Measurements from ENCODE around the gene PIH1D2. TPM values are rescaled to one million over a fixed set of nuclear protein-coding genes. Genes with fewer than 3 reads are reported as not detected.
"Not testable (repeated sequence)": the region's sequence is repeated elsewhere in the genome, so short reads cannot be mapped to it uniquely, and the experiment has no call there.

The PIH1D2 gene
- total RNA-seq, 1 donor from 2014 or later: 0.59 TPM

GRCh38 chr11:112058103-112058502 is 15.7 kb downstream of the PIH1D2 start:
- intact Hi-C loops (cut with micrococcal nuclease): loop anchor here (5.0 kb wide), 1 partner anchor 36 kb away; no protein-coding TSS in a partner anchor

- intact Hi-C loops (cut with micrococcal nuclease): loop anchor here (2.0 to 5.0 kb wide), 2 partner anchors 14 to 35 kb away; no protein-coding TSS in a partner anchor
Measured at GRCh38 chr11:112057170-112057569, 16.6 kb downstream of the PIH1D2 start.

- intact Hi-C loops (cut with micrococcal nuclease): no loop called here
Measured at GRCh38 chr11:112051768-112052167, 22.0 kb downstream of the PIH1D2 start.

GRCh38 chr11:112050721-112051120 is 23.1 kb downstream of the PIH1D2 start:
- intact Hi-C loops (cut with micrococcal nuclease): no loop called here

- intact Hi-C loops (cut with micrococcal nuclease): no loop called here
Measured at GRCh38 chr11:112049777-112050176, 24.0 kb downstream of the PIH1D2 start.

GRCh38 chr11:112048256-112048655 is 25.6 kb downstream of the PIH1D2 start:
- intact Hi-C loops (cut with micrococcal nuclease): not testable (repeated sequence)

DNA sequence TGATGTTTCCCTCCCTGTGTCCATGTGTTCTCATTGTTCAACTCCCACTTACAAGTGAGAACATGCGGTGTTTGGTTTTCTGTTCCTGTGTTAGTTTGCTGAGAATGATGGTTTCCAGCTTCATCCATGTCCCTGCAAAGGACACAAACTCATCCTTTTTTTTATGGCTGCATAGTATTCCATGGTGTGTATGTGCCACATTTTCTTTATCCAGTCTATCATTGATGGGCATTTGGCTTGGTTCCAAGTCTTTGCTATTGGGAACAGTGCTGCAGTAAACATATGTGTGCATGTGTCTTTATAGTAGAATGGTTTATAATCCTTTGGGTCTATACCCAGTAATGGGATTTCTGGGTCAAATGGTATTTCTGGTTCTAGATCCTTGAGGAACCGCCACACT is 27.2 kb downstream of the PIH1D2 start:
- intact Hi-C loops (cut with micrococcal nuclease): not testable (repeated sequence)

GRCh38 chr11:112044961-112045360 is 28.9 kb downstream of the PIH1D2 start:
- intact Hi-C loops (cut with micrococcal nuclease): no loop called here

DNA sequence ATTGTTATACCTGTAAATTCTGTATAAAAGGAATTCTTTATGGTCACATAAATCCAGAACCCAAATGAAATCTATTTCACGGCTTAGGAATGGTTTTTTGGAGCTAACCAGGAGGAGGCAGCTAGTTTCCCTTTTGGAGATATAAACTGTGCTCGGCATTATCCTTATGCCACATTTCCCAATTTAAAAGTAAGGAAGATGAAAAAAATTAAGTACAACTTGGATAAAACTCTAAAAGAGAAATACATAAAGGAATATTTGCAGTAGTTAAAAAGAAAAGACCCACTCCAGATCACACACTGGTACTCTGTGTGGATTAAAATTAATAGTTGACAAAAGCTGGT is 30.9 kb downstream of the PIH1D2 start:
- intact Hi-C loops (cut with micrococcal nuclease): no loop called here

- intact Hi-C loops (cut with micrococcal nuclease): no loop called here
Measured at GRCh38 chr11:112042161-112042960, 31.5 kb downstream of the PIH1D2 start.

DNA sequence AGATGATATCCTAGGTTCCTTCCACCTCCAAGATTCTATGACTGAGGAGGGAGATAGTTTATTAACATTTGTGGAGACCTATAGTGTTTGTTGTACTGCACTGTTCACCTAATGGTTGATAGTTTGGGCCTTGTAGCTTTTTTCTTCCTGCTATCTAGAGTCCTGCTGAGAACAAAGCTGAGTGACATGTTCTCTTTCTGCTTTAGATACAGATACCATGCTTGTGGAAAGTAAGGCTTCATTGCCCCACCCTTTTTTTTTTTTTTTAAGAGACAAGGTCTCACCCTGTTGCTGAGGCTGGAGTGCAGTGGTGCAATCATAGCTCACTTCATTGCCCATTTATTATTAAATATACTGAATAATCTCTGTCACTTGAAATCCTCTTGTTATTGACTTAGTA is 36.3 kb downstream of the PIH1D2 start:
- intact Hi-C loops (cut with micrococcal nuclease): no loop called here

GRCh38 chr11:112033902-112034301 is 39.9 kb downstream of the PIH1D2 start:
- intact Hi-C loops (cut with micrococcal nuclease): no loop called here

GRCh38 chr11:112029460-112029859 is 44.4 kb downstream of the PIH1D2 start:
- intact Hi-C loops (cut with micrococcal nuclease): loop anchor here (5.0 kb wide), 1 partner anchor 262 kb away; the partner anchor contains the start of gene PPP2R1B

GRCh38 chr11:112026784-112027410 is 46.9 kb downstream of the PIH1D2 start:
- intact Hi-C loops (cut with micrococcal nuclease): loop anchor here (5.0 kb wide), 1 partner anchor 260 kb away; the partner anchor contains the start of gene PPP2R1B

DNA sequence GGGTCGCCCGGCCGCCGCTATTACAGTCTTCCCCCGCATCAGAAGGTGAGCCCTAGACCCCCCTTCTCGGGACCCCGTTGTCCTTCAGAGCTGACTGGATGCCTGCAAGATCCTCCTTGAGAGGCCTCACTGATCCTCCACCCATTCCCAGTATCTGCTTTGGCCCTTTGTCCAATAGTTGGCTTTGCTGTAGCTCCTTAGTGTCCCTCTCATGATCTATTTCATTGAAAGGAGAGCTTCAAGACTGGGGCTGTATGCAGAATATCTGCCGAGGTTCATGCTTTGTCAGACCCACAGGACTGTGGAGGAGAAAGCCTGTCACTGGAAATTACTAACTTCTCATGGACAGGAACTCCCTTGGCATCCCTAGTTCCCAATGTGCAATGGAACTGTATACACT is 48.1 kb downstream of the PIH1D2 start:
- intact Hi-C loops (cut with micrococcal nuclease): loop anchor here (1.0 to 5.0 kb wide), 10 partner anchors 49 to 423 kb away; partner anchors contain the start of genes ALG9, CFAP68, DIXDC1 and FDXACB1

DNA sequence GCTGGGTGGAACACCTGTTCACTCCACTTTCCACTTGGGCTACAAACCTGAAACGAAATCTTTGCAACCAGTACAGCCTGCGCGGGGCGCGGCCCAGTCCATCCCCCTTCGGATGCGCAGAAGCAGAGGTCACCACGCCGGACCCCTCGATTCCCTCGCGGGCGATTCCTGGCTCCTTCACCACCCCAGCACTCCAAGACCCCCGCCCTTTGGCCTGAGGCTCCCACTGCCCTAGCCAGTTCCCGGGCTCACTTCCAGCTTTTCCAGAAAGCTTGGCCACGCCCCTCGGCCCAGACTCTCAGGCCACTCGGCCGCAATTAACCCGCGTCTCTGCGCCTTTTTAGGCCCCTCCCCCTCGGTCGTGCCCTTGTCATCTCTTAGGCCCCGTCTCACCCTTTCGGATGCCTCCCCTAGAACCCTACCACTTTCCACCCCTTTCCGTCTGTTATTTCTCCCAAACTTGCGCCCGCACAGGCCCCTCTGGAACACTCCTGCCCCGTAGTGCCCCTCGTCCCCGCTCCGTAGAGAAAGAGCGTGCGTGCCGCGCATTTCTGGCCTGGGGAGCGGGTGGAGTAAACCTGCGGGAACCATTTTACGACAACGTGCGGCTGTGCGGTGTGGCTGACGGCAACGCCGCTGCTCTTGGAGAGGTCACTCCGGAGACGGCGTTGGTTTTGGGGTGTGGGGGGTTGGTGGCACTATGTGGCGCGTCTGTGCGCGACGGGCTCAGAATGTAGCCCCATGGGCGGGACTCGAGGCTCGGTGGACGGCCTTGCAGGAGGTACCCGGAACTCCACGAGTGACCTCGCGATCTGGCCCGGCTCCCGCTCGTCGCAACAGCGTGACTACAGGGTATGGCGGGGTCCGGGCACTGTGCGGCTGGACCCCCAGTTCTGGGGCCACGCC is 48.8 kb downstream of the PIH1D2 start, which contains the start of gene DLAT:
TSS of gene DLAT (plus strand) at position 636 of the 906 bp plus-strand sequence. CDS start at position 701, 65 bp downstream.
- intact Hi-C loops (cut with micrococcal nuclease): loop anchor here (1.0 to 5.0 kb wide), 11 partner anchors 32 to 422 kb away; partner anchors contain the start of genes ALG9, CFAP68, DIXDC1 and FDXACB1

GRCh38 chr11:112024178-112024772 is 49.5 kb downstream of the PIH1D2 start:
- intact Hi-C loops (cut with micrococcal nuclease): loop anchor here (2.0 to 5.0 kb wide), 5 partner anchors 33 to 421 kb away; partner anchors contain the start of genes ALG9, CFAP68, DIXDC1 and FDXACB1

- intact Hi-C loops (cut with micrococcal nuclease): loop anchor here (5.0 kb wide), 1 partner anchor 34 kb away; no protein-coding TSS in a partner anchor
Measured at GRCh38 chr11:112023104-112023503, 50.7 kb downstream of the PIH1D2 start.

DNA sequence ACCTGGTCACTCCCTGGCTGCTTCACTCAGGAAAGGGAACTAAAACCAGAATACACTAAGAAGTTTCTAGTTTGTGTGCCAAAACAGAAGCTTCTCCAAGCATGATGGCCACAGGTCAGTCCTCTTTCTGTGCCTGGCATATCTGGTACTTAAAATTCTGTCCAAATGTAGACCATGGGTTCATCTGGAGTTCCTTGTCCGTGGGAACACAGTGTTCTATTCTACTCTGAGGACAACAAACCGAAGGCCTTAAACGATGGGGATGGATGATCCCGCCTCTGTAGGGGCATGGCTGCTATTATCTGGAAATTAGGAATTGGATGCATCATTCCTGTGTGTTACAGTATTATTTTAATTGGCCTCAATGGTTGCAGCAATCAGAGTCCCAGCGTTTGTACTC is 54.8 kb downstream of the PIH1D2 start:
- intact Hi-C loops (cut with micrococcal nuclease): no loop called here
